ENCODE data around the gene PSAP. TPM values are rescaled to one million over a fixed set of nuclear protein-coding genes. Genes with fewer than 3 reads are reported as not detected.

The PSAP gene
- total RNA-seq, 1 donor from 2014 or later, result 108 TPM

GRCh38 chr10:71824333-71824732 lies 26.7 kb downstream of the PSAP start:
- intact Hi-C loops (cut with micrococcal nuclease), result no loop called here

GRCh38 chr10:71823356-71823755 lies 27.7 kb downstream of the PSAP start:
- H3K9me3 Mint-ChIP-seq, result no peaks in the 10 kb centered on the region
- no peak overlapping the region for H3K27ac Mint-ChIP-seq
- intact Hi-C loops (cut with micrococcal nuclease), result no loop called here
- H3K27me3 Mint-ChIP-seq (ENCODE audit: low read depth), result no peaks in the 10 kb centered on the region
- H3K4me1 Mint-ChIP-seq (ENCODE audit: low read depth), result peaks cover 14% of the 10 kb centered on the region
- no peak for DNase-seq (ENCODE audit: low spot score)
- H3K36me3 Mint-ChIP-seq (ENCODE audit: low read depth), result peaks cover 62% of the 10 kb centered on the region
- no peak overlapping the region for H3K4me3 Mint-ChIP-seq (ENCODE audit: low read depth)

More at GRCh38 chr10:71824333-71824732, 26.7 kb downstream of the PSAP start:
- Mint-ChIP-seq H3K4me1 (ENCODE audit: low read depth) (peaks cover 14% of the 10 kb centered on the region), H3K27me3 (ENCODE audit: low read depth) (no peaks in the 10 kb centered on the region), H3K4me3 (ENCODE audit: low read depth) (no peak overlapping the region), H3K27ac (no peak overlapping the region), H3K36me3 (ENCODE audit: low read depth) (peaks cover 60% of the 10 kb centered on the region), H3K9me3 (no peaks in the 10 kb centered on the region)
- DNase-seq (ENCODE audit: low spot score), result no peak

- no peaks in the 10 kb centered on the region for H3K9me3 Mint-ChIP-seq
- intact Hi-C loops (cut with micrococcal nuclease), result no loop called here
- no peak for DNase-seq (ENCODE audit: low spot score)
- H3K4me3 Mint-ChIP-seq (ENCODE audit: low read depth), result no peak overlapping the region
- H3K36me3 Mint-ChIP-seq (ENCODE audit: low read depth), result peaks cover 66% of the 10 kb centered on the region
- H3K4me1 Mint-ChIP-seq (ENCODE audit: low read depth), result peaks cover 14% of the 10 kb centered on the region
- H3K27me3 Mint-ChIP-seq (ENCODE audit: low read depth), result no peaks in the 10 kb centered on the region
- no peak overlapping the region for H3K27ac Mint-ChIP-seq
Measured at GRCh38 chr10:71821909-71822763, 28.9 kb downstream of the PSAP start.

- Mint-ChIP-seq H3K27ac (no peak overlapping the region), H3K36me3 (ENCODE audit: low read depth) (peaks cover 64% of the 10 kb centered on the region), H3K4me1 (ENCODE audit: low read depth) (peaks cover 14% of the 10 kb centered on the region), H3K27me3 (ENCODE audit: low read depth) (no peaks in the 10 kb centered on the region), H3K4me3 (ENCODE audit: low read depth) (no peak overlapping the region), H3K9me3 (no peaks in the 10 kb centered on the region)
- intact Hi-C loops (cut with micrococcal nuclease), result no loop called here
- no peak for DNase-seq (ENCODE audit: low spot score)
Measured at GRCh38 chr10:71820966-71821365, 30.1 kb downstream of the PSAP start.

GRCh38 chr10:71819985-71820384 lies 31.1 kb downstream of the PSAP start:
- intact Hi-C loops (cut with micrococcal nuclease), result loop anchor here (10.0 kb wide), 1 partner anchor 435 kb away; no protein-coding TSS in a partner anchor

GRCh38 chr10:71819441-71819861 lies 31.6 kb downstream of the PSAP start:
- DNase-seq (ENCODE audit: low spot score), result no peak
- intact Hi-C loops (cut with micrococcal nuclease), result loop anchor here (10.0 kb wide), 1 partner anchor 435 kb away; no protein-coding TSS in a partner anchor
- H3K27me3 Mint-ChIP-seq (ENCODE audit: low read depth), result no peaks in the 10 kb centered on the region
- H3K27ac Mint-ChIP-seq, result no peak overlapping the region
- H3K4me1 Mint-ChIP-seq (ENCODE audit: low read depth), result peaks cover 14% of the 10 kb centered on the region
- peaks cover 57% of the 10 kb centered on the region for H3K36me3 Mint-ChIP-seq (ENCODE audit: low read depth)
- H3K9me3 Mint-ChIP-seq, result no peaks in the 10 kb centered on the region
- no peak overlapping the region for H3K4me3 Mint-ChIP-seq (ENCODE audit: low read depth)

More at GRCh38 chr10:71819985-71820384, 31.1 kb downstream of the PSAP start:
- Mint-ChIP-seq H3K36me3 (ENCODE audit: low read depth) (peaks cover 57% of the 10 kb centered on the region), H3K27ac (no peak overlapping the region), H3K9me3 (no peaks in the 10 kb centered on the region), H3K4me1 (ENCODE audit: low read depth) (peaks cover 14% of the 10 kb centered on the region), H3K27me3 (ENCODE audit: low read depth) (no peaks in the 10 kb centered on the region), H3K4me3 (ENCODE audit: low read depth) (no peak overlapping the region)
- no peak for DNase-seq (ENCODE audit: low spot score)

GRCh38 chr10:71818674-71819260 lies 32.3 kb downstream of the PSAP start:
- no peak overlapping the region for H3K4me3 Mint-ChIP-seq (ENCODE audit: low read depth)
- peaks cover 14% of the 10 kb centered on the region for H3K4me1 Mint-ChIP-seq (ENCODE audit: low read depth)
- intact Hi-C loops (cut with micrococcal nuclease), result loop anchor here (10.0 kb wide), 1 partner anchor 434 kb away; no protein-coding TSS in a partner anchor
- H3K36me3 Mint-ChIP-seq (ENCODE audit: low read depth), result peaks cover 56% of the 10 kb centered on the region
- DNase-seq (ENCODE audit: low spot score), result no peak
- no peaks in the 10 kb centered on the region for H3K27me3 Mint-ChIP-seq (ENCODE audit: low read depth)
- no peaks in the 10 kb centered on the region for H3K9me3 Mint-ChIP-seq
- no peak overlapping the region for H3K27ac Mint-ChIP-seq

- no peak for DNase-seq (ENCODE audit: low spot score)
- Mint-ChIP-seq H3K27me3 (ENCODE audit: low read depth) (no peaks in the 10 kb centered on the region), H3K27ac (no peak overlapping the region), H3K9me3 (no peaks in the 10 kb centered on the region), H3K4me3 (ENCODE audit: low read depth) (no peak overlapping the region), H3K4me1 (ENCODE audit: low read depth) (peaks cover 14% of the 10 kb centered on the region), H3K36me3 (ENCODE audit: low read depth) (peaks cover 51% of the 10 kb centered on the region)
- intact Hi-C loops (cut with micrococcal nuclease), result loop anchor here (10.0 kb wide), 1 partner anchor 433 kb away; no protein-coding TSS in a partner anchor
Measured at GRCh38 chr10:71817831-71818655, 33.0 kb downstream of the PSAP start.

- H3K4me3 Mint-ChIP-seq (ENCODE audit: low read depth), result no peak overlapping the region
- peaks cover 8% of the 10 kb centered on the region for H3K4me1 Mint-ChIP-seq (ENCODE audit: low read depth)
- intact Hi-C loops (cut with micrococcal nuclease), result loop anchor here (10.0 kb wide), 1 partner anchor 432 kb away; no protein-coding TSS in a partner anchor
- H3K27me3 Mint-ChIP-seq (ENCODE audit: low read depth), result no peaks in the 10 kb centered on the region
- H3K27ac Mint-ChIP-seq, result no peak overlapping the region
- no peaks in the 10 kb centered on the region for H3K9me3 Mint-ChIP-seq
- DNase-seq (ENCODE audit: low spot score), result no peak
- peaks cover 50% of the 10 kb centered on the region for H3K36me3 Mint-ChIP-seq (ENCODE audit: low read depth)
Measured at GRCh38 chr10:71816936-71817618, 34.0 kb downstream of the PSAP start.

- Mint-ChIP-seq H3K9me3 (no peaks in the 10 kb centered on the region), H3K27me3 (ENCODE audit: low read depth) (no peaks in the 10 kb centered on the region), H3K4me1 (ENCODE audit: low read depth) (peaks cover 2% of the 10 kb centered on the region), H3K27ac (no peak overlapping the region), H3K4me3 (ENCODE audit: low read depth) (no peak overlapping the region), H3K36me3 (ENCODE audit: low read depth) (peaks cover 44% of the 10 kb centered on the region)
- DNase-seq (ENCODE audit: low spot score), result no peak
- intact Hi-C loops (cut with micrococcal nuclease), result loop anchor here (10.0 kb wide), 1 partner anchor 432 kb away; no protein-coding TSS in a partner anchor
Measured at GRCh38 chr10:71816421-71816851, 34.6 kb downstream of the PSAP start.

GRCh38 chr10:71815515-71816130 lies 35.4 kb downstream of the PSAP start:
- H3K4me3 Mint-ChIP-seq (ENCODE audit: low read depth), result no peak overlapping the region
- peaks cover 36% of the 10 kb centered on the region for H3K36me3 Mint-ChIP-seq (ENCODE audit: low read depth)
- intact Hi-C loops (cut with micrococcal nuclease), result loop anchor here (10.0 kb wide), 1 partner anchor 431 kb away; no protein-coding TSS in a partner anchor
- no peak overlapping the region for H3K27ac Mint-ChIP-seq
- DNase-seq (ENCODE audit: low spot score), result no peak
- no peaks in the 10 kb centered on the region for H3K9me3 Mint-ChIP-seq
- H3K27me3 Mint-ChIP-seq (ENCODE audit: low read depth), result no peaks in the 10 kb centered on the region
- no peaks in the 10 kb centered on the region for H3K4me1 Mint-ChIP-seq (ENCODE audit: low read depth)
